NCI-H1417 (cell line): ENCODE data around the gene NBAS.
"Not testable (repeated sequence)": the region's sequence is repeated elsewhere in the genome, so short reads cannot be mapped to it uniquely, and the experiment has no call there.

Experiments used
- DNase-seq, 3 experiments: peaks; one replicate each; lab custom pipeline; 2025; lab: John Stamatoyannopoulos, UW

NBAS gene

GRCh38 chr2:15359716-15360531 is 201.2 kb downstream of the NBAS start:
- DNase-seq: no peak

DNA sequence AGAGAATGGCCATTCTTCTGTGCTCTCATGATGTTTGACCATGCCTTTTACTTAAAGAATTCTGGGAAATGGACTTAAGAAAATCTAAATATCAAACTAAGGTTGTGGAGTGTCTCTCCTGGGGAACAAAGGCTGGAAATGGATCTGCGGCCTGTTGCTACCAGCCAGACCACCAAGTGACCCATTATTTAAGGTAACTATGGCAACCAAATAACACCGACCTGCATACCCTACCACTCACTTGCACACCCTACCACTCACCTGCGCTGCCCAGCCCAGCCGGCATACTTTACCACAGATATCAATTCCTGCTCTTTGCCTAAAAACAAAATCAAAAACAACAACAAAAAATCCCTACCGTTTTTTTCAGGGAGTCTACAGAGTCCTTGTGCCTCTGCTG is 203.2 kb downstream of the NBAS start:
- no peak for DNase-seq

DNA sequence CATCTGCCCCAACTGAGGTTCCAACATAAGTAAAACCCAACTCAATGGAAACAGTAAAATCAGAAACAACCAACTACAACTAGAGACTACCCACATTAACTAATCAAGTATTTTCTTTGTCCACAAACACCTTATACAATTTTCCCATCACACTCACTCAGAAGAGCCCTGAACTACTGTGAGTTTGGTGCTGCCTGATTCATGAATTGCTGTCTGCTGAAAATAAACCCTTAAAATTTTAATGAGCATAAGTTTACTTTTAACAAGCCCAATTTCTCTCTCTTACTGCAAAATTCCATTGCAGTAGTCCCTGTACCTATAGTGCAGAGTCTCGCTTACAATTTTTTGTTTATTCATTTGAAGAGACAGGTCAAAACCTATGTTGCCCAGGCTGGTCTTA is 203.9 kb downstream of the NBAS start:
- no peak for DNase-seq

DNA sequence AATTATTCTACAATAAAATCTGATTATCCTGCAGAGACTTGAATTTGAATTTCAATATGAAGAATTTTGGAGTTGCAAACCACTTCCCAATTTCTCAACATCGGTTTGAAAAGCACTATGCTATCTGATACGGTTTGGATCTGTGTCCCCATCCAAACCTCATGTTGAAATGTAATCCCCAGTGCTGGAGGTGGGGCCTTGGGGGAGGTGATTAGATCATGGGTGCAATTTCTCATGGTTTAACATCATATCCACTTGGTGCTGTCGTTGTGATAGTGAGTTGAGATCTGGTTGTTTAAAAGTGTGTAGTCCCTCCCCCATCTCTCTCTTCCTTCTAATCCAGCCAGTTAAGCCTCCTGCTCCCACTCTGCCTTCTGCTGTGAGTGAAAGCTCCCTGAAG is 205.7 kb downstream of the NBAS start:
- no peak for DNase-seq

DNA sequence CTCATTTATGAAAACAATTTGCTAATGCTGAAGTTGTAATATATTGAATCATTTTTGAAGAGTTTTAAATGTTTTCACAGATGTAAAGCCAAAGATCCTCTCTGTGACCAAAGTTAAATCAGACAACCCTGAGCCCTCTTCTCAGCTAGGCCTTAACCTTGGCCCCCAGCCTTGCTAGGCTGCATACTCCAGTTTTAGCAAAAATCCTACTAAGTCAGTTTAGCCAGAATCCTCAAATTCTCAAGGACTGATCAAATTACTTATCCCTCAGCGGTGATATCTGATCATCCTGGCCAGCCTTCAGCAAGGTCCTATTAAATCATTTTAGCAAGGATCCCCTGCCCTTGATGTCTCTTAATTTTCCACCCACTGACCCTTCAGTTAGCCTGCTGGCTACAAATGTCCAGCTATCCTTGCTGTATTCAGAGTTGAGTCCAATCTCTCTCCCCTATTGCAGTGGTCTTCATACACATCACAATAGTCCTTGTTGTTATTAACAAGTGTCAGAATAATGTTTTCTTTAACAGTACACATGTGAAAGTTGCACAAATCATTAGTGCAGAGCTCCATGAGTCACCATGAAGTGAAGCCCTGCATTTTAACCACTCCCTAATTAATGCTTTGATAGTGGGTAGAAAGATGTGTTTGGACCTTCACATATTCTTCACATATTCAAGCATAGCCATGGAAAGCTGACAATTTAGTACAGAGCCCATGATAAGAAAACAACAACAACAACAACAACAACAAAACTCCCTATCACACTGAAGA is 206.4 kb downstream of the NBAS start:
- DNase-seq: no peak

DNA sequence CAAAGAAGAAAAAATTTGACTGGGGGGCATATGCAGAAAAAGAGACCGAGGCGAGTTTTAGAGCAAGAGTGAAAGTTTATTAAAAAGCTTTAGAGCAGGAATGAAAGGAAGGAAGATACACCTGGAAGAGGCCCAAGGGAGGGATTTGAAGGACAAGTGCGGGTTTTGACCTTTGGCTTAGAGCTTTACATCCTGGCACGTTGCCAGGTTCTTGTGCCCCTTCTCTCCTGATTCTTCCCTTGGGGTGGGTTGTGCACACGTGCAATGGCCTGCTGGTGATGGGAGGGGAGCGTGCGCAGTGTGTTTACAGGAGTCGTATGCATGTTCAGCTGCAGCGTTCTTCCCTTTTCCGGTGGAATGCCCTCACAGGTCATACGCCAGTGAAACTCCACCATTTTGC is 208.8 kb downstream of the NBAS start:
- DNase-seq: no peak

DNA sequence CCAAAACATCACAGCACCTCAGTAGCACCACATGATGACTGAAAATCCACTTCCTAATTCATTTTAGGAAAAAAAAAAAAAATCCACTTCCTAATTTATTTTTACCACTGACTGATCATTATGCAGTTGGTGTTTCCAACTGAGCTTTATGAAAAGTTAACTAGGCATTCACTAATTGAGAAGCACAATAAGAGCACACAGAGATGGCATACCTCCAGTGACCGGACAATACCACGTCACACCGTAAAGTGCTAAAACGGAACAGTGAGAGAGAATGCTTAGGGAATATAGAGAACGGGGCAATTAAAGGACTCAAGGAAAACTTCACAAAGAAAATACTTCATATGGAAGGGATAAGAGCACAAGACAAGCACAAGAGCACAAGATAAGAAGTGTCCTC is 212.5 kb downstream of the NBAS start:
- DNase-seq: no peak

DNA sequence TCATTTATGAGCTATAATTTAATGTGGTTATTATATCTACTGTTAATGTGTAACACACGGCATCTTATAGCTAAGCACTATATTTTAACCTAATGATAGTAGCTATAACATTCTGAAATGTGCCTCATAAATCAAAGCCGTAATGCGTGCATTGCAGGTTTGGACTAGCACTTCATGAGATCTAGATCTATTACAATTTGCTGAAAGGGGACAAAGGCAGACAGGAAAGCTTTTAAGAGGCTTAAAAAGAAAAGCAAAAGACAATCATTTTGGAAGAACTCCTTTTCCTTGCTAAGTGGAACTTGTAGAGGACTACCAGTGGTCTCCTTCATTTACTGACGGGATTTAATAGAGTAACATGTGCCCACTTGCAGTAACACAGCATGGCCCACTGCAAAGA is 213.1 kb downstream of the NBAS start:
- peak; percentile 14 to 80 (median 65) for DNase-seq

DNA sequence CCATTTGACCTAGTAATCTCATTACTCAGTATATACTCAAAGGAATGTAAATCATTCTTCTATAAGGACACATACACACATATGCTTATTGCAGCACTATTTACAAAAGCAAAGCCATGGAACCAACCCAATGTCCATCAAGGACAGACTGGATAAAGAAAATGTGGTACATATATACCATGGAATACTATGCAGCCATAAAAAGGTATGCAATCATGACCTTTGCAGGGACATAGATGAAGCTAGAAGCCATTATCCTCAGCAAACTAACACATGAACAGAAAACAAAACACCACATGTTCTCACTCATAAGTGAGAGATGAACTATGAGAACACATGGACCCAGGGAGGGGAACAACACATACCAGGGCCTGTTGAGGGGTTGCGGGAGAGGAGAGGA is 214.5 kb downstream of the NBAS start:
- DNase-seq: no peak

GRCh38 chr2:15337996-15338666 is 223.0 kb downstream of the NBAS start:
- no peak for DNase-seq

DNA sequence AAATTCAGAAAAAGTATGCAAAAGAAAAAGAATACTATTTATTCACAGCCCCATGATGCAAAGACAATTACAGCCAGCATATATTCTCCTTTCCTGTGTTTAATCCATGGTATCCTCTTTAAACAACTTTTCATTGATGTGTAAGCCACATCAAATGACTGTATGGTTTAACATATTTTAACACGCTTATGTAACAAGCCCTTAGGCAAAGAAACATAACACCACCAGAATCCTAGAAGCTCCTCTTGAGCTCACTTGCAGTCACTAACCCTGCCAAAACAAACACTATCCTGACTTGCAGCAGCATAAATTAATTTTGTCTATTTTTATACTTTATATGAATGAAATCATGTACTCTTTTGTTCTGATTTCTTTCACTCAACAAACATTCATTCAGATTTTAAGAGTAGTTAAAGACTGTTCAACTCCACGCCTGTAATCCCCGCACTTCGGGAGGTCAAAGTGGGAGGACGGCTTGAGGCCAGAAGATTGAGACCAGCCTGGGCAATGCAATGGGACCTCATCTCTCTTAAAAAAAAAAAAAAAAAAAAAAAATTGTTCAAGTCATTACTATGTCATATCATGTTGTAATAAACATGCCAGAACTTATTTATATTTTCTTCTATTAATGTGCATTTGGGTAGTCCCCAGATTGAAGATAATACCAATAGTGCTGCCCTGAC is 226.3 kb downstream of the NBAS start:
- peak; percentile 37 to 88 (median 73) for DNase-seq

GRCh38 chr2:15331787-15332186 is 229.3 kb downstream of the NBAS start:
- no peak for DNase-seq

DNA sequence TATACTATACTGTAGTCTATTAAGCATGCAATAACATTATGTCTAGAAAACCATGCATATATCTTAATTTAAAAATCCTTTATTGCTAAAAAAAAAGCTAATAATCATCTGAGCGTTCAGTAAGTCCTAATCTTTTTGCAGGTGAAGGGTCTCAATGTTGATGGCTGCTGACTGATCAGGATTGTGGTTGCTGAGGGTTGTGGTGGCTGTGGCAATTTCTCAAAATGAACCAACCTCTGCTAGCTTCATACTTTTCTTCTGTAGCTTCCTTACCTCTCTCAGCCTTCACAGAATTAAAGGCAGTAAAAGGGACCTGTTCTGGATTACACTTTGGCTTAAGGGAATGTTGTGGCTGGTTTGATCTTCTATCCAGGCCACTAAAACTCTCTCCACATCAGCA is 235.8 kb downstream of the NBAS start:
- DNase-seq: no peak

DNA sequence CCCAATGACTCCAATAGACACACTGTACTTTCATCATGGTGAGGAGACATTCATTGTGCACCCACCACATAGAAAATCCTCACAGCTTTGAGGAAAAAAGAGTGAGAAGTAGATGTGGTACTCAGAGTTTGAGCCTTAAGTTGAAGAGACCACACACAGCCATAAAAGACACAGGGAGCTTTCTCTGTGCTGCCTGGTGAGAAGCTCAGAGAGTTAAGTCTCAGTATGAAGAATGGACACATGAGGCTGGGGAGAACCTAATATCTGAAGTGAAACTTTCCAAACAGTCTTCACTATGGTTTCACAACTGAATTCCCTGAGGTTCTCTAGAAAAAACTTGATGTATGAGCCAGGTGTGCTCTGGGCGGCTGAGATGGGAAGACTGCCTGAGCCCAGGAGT is 237.9 kb downstream of the NBAS start:
- no peak for DNase-seq

DNA sequence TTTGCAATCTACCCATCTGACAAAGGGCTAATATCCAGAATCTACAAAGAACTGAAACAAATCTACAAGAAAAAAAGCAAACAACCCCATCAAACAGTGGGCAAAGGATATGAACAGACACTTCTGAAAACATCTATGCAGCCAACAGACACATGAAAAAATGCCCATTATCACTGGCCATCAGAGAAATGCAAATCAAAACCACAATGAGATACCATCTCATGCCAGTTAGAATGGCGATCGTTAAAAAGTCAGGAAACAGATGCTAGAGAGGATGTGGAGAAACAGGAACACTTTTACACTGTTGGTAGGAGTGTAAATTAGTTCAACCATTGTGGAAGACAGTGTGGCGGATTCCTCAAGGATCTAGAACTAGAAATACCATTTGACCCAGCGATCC is 239.7 kb downstream of the NBAS start:
- not testable (repeated sequence) for DNase-seq

DNA sequence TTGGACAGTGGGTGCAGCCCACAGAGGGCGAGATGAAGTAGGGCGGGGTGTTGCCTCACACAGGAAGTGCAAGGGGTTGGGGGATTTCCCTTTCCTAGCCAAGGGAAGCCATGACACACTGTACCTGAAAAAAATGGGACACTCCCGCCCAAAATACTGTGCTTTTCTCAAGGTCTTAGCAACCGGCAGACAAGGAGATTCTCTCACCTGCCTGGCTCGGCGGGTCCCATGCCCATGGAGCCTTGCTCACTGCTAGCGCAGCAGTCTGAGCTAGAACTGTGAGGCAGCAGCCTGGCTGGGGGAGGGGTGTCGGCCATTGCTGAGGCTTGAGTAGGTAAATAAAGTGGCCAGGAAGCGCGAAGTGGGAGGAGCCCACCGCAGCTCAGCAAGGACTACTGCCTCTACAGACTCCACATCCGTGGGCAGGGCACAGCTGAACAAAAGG is 244.7 kb downstream of the NBAS start:
- DNase-seq: no peak

GRCh38 chr2:15315411-15315810 is 245.7 kb downstream of the NBAS start:
- DNase-seq: no peak

DNA sequence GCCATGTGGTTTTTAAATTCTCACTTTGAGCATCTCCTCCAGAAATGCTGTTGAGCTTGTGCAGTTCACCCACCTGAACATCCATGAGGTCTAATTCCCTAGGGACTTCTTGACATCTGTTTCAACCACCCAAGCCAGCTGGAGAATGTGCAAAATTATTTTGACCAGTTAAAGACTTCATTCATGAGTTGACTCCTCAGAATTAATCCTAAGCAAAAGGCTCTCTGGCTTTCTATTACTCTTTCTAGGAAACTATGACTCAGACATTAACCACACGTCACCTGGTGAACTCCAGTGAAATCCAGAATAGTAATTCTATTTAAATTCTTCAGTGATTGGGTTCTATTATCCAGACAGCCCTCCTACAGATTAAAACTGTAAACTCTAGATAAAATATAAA is 247.5 kb downstream of the NBAS start:
- no peak for DNase-seq

DNA sequence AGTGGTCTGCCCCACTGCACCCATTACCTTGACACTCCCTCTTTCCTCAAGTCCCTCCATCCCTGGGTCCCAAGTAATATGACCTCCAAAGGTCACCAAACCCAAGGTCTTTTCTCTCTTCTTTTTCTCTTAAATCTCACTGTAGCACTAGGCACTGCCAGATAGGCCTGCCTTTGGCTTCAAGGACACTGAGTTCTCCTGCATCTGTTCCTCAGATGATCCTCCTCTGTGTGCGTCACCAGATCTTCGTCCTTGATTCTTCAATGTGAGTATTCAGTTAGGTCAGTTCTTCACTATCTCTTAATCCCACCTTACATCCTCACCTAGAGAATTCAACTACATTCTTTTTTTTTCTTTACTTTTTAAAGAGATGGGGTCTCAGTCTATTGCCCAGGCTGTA is 249.2 kb downstream of the NBAS start:
- no peak for DNase-seq

- DNase-seq: no peak
Observed at GRCh38 chr2:15311201-15311907, 249.8 kb downstream of the NBAS start.

DNA sequence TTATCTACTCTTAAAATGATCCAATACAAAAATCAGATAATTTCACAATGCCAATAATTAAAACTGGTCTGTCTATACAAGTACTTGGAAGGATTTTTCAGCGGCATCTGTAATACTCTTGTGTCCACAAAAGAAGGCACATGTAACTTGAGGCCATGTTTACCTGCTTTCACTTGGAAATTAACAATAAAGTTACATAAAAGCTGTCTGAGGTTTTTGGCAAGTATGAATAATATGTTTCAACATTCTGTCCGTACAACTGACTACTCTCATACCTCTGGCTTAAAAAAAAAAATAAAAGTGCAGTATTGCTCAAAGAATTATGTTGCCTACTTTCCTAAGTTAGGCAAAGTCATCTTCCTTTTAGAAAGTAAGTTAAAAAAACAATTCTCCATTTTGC is 253.6 kb downstream of the NBAS start:
- no peak for DNase-seq

DNA sequence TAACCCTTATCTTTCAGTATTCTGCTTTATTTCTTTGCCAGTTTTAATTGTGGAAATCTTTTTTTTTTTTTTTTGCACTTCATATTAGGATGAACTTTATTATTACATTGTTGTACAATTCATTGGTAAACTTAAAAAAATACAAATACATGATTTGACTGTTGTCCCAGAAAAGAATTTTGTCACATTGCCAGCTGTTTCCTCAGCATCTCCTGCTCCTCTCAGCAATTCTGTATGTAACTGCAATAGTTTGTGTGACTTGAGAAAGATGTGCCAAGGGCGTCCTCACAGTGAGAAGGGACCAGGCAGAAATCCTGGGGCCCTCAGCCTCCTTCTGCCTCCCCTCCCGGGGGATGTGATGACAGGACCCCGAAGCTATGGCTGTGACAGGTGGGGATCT is 254.4 kb downstream of the NBAS start:
- DNase-seq: no peak
